ENCODE measurements around the gene PSMF1.
"Not testable (repeated sequence)": the region's sequence is repeated elsewhere in the genome, so short reads cannot be mapped to it uniquely, and the experiment has no call there.

PSMF1 gene

DNA sequence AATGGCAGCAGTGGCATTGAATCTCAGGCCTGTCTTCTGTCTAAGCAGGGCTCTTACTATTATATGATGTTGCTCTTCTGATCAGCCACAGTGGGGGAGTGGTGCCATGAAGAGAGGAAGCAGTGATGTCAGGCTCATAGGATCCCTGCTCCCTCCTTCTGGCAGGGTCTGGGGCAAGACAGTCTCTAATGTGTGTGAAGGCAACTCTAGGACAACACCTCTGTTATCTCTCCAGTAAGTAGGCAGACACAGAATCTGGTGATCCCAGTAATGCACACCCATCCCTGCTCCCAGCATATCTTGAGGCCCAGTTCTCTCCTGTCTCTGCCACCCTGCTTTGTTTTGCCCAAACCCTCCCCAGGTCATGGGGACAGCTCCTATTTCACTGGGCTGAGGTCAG is 93.6 kb downstream of the PSMF1 start:
- Mint-ChIP-seq H3K27me3 (ENCODE audit: low read depth) (peaks cover 20% of the 10 kb centered on the region), H3K27ac (no peak overlapping the region), H3K4me3 (no peak overlapping the region), H3K36me3 (ENCODE audit: low read depth) (no peaks in the 10 kb centered on the region), H3K9me3 (no peaks in the 10 kb centered on the region), H3K4me1 (ENCODE audit: low read depth) (peaks cover 27% of the 10 kb centered on the region)
- no peak for DNase-seq (ENCODE audit: low spot score)

DNA sequence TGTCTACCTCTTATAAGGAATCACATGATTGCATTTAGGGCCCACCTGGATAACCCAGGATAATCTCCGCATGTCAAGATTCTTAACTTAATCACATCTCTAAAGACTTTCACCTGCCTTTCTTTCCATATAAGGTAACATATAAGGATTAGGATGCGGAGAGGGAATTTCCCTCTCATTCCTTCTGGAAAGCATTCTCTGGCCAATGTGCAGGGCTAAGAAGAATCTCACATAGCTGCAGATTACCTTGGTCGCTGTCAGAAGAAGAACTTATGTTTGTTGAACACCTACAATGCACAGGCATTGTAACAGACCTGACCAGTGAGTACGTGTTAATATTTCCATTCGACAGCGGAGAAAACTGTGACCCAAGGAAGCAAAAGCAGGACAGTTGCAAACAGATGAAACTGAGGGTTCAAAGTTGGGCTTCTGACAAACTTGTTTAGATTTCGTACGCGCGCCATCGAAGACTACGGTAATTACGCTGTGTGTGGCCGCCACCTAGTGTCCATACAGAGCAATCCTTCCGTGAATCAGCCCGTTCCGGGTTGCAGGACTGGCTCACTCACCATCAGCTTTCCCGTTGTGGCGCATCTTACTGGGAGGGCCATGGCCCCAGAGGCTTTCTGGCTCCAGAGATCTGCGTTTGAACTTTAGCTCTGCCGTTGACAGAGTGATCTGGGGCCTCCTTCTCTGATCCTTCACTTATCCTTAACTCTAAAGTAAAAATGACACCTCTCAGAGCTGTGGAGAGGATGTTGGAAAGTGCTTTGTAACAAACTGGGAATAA is 94.4 kb downstream of the PSMF1 start:
- no peaks in the 10 kb centered on the region for H3K9me3 Mint-ChIP-seq

DNA sequence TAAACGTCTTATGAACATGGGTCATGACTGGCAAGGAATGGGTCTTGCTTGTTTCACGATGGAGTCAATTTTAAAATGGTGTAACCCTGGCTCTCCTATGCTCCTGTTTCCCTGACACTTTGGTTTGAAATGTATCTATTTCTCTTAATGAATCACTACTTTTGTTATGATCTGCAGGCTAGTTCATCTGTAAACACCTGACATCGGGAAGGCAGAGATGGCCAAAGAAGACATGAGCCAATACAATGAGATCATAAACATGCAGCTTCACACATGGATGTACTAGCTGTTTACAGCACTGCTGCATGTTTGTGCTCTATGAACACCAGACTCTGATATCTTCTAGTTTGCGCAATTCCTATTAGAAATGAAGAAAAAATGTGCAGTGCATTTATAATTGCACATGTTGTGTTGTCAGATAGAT is 96.4 kb downstream of the PSMF1 start:
- Mint-ChIP-seq H3K36me3 (ENCODE audit: low read depth) (no peaks in the 10 kb centered on the region), H3K4me3 (peak overlapping the region; percentile 63), H3K4me1 (ENCODE audit: low read depth) (peaks cover 27% of the 10 kb centered on the region), H3K27me3 (ENCODE audit: low read depth) (peaks cover 12% of the 10 kb centered on the region), H3K9me3 (no peaks in the 10 kb centered on the region), H3K27ac (no peak overlapping the region)
- no peak for DNase-seq (ENCODE audit: low spot score)

More for the DNA sequence above, 94.4 kb downstream of the PSMF1 start:
- H3K27ac Mint-ChIP-seq = no peak overlapping the region
- no peaks in the 10 kb centered on the region for H3K36me3 Mint-ChIP-seq (ENCODE audit: low read depth)
- H3K27me3 Mint-ChIP-seq (ENCODE audit: low read depth) = peaks cover 18% of the 10 kb centered on the region
- H3K4me3 Mint-ChIP-seq = no peak overlapping the region
- peak; percentile 67 for DNase-seq (ENCODE audit: low spot score)
- H3K4me1 Mint-ChIP-seq (ENCODE audit: low read depth) = peaks cover 27% of the 10 kb centered on the region

DNA sequence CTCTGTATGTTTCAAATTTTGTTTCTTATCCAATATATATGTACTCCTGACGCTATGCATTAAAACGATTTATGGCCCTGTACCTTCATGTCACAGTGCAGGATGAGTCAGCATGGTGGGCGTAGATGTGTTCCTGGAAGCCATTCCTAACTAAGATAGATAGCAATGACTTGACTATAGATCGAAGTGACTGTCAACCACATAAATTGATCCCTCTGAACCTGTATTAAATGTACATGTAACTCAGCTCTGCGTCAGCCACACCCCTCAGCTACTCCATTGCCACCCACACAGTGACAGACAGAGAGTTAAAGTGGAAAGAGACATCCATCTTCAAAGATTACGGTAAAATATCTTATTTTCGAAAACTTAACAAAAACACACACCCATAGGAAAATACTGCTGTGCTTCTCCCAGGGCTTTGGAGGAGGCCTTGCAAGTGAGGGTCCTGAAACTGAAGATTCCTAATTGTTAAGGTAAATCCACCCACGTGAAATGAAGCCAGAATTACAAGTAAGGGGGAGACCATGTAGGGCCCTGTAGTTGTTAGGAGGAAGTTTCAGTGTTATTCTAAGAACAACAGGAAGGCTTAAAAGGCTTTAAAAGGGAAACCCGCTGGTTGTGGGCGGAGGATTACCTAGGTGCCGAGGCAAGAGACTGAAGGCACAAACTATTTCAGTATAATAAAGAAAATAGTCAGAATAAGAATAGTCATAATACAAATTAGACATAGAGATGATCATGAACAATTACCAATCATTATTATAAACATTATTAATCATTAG is 97.2 kb downstream of the PSMF1 start:
- Mint-ChIP-seq H3K27ac (peak overlapping the region; percentile 89), H3K4me3 (peak overlapping the region; percentile 63), H3K4me1 (ENCODE audit: low read depth) (peaks cover 27% of the 10 kb centered on the region), H3K36me3 (ENCODE audit: low read depth) (no peaks in the 10 kb centered on the region), H3K27me3 (ENCODE audit: low read depth) (peaks cover 14% of the 10 kb centered on the region), H3K9me3 (no peaks in the 10 kb centered on the region)
- DNase-seq (ENCODE audit: low spot score) = peak; percentile 74

DNA sequence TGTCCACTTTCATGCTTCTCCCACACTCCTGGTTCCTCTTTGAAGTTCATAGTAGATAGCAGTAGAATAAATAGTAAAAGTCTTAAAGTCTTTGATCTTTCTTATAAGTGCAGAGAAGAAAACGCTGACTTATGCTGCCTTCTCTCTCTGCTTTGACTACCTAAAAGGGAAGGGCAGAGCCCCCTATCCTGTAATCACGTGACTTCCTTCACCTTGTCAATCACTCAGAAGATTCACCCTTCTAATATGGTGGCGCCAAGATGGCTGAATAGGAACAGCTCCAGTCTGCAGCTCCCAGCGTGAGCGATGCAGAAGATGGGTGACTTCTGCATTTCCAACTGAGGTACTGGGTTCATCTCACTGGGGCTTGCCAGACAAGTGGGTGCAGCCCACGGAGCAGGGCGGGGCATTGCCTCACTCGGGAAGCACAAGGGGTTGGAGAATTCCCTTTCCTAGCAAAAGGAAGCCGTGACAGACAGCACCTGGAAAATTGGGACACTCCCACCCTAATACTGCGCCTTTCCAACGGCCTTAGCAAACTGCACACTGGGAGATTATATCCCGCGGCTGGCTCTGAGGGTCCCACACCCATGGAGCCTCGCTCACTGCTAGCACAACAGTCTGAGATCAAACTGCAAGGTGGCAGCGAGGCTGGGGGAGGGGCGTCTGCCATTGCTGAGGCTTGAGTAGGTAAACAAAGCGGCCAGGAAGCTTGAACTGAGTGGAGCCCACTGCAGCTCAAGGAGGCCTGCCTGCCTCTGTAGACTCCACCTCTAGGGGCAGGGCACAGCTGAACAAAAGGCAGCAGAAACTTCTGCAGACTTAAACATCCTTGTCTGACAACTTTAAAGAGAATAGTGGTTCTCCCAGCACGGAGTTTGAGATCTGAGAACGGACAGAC is 98.4 kb downstream of the PSMF1 start:
- not testable (repeated sequence) for H3K36me3 Mint-ChIP-seq (ENCODE audit: low read depth); H3K4me3 Mint-ChIP-seq; DNase-seq (ENCODE audit: low spot score); H3K9me3 Mint-ChIP-seq; H3K27ac Mint-ChIP-seq
- Mint-ChIP-seq H3K4me1 (ENCODE audit: low read depth) (peaks cover 27% of the 10 kb centered on the region), H3K27me3 (ENCODE audit: low read depth) (peaks cover 26% of the 10 kb centered on the region)

Measured in T-helper 2 cell treated with Interferon-gamma antibody and Interleukin-4, amounts not matched to agents 5 μg/mL and 100 μg/mL, for 36 hours (primary cell).